OCI-LY7 (cell line): Measurements from ENCODE around the gene CENPA. TPM values are rescaled to one million over a fixed set of nuclear protein-coding genes. Genes with fewer than 3 reads are reported as not detected.

Source experiments
- BruUV-seq: library from RNA; stranded (reverse); fragments of 400-500 nt; replicated peaks from 2 replicates; lab custom pipeline; 2021; lab: Mats Ljungman, UMichigan
- CTCF ChIA-PET: fragments of 300-600 bp; sonication (Branson Sonifier 250); formaldehyde crosslinking; loops from one replicate; lab custom pipeline; 2022; ENCODE audit warnings: antibody characterized with exemption; ENCODE audit not compliant: unreplicated experiment; lab: Charles Lee
- POLR2A ChIA-PET: fragments of 300-600 bp; sonication (Branson Sonifier 250); formaldehyde crosslinking; loops from one replicate; lab custom pipeline; 2022; ENCODE audit warnings: antibody characterized with exemption; lab: Charles Lee
- DNase-seq: peaks from one replicate; pipeline ENCODE4 v3.0.0-alpha.2; 2015; ENCODE audit warnings: low spot score
- H2AFZ ChIP-seq: fragments of 200-600 bp; sonication (generic), shearing (Covaris generic); 2 replicates; pipeline ENCODE4 v1.6.1; 2014; ENCODE audit warnings: mild to moderate bottlenecking, antibody characterized with exemption, low read length, moderate library complexity
- H3K27ac ChIP-seq: fragments of 200-600 bp; sonication (generic); 2 replicates; pipeline ENCODE4 v1.5.1; 2014; ENCODE audit warnings: mixed run types, low read depth, mild to moderate bottlenecking, moderate library complexity, low read length, inconsistent platforms; ENCODE audit not compliant: poor library complexity, severe bottlenecking
- H3K36me3 ChIP-seq: fragments of 200-600 bp; sonication (generic); 2 replicates; pipeline ENCODE4 v1.6.1; 2014; ENCODE audit warnings: mild to moderate bottlenecking, antibody characterized with exemption, low read length, moderate library complexity, mixed read lengths; ENCODE audit not compliant: insufficient read depth
- H3K4me1 ChIP-seq: fragments of 200-600 bp; sonication (generic); 2 replicates; pipeline ENCODE4 v1.5.1; 2014; ENCODE audit warnings: mild to moderate bottlenecking, low read length; ENCODE audit not compliant: insufficient read depth, poor library complexity, severe bottlenecking
- H3K4me2 ChIP-seq: fragments of 200-600 bp; sonication (generic); 2 replicates; pipeline ENCODE4 v1.6.1; 2014; ENCODE audit warnings: mild to moderate bottlenecking, low read length
- H3K4me3 ChIP-seq: fragments of 200-600 bp; sonication (generic); 2 replicates; pipeline ENCODE4 v1.5.1; 2014; ENCODE audit warnings: mild to moderate bottlenecking, low read depth, low read length; ENCODE audit not compliant: poor library complexity, severe bottlenecking
- H3K79me2 ChIP-seq: fragments of 200-600 bp; sonication (generic); 2 replicates; pipeline ENCODE4 v1.6.1; 2016; ENCODE audit warnings: low read depth, mild to moderate bottlenecking, low read length, moderate library complexity, mixed read lengths; ENCODE audit not compliant: insufficient read depth
- H3K9me2 ChIP-seq: fragments of 200-600 bp; sonication (generic); 2 replicates; pipeline ENCODE4 v1.6.1; 2016; ENCODE audit warnings: mild to moderate bottlenecking, low read length, mixed read lengths; ENCODE audit not compliant: insufficient read depth
- H3K9me3 ChIP-seq: fragments of 200-600 bp; sonication (generic); 2 replicates; pipeline ENCODE4 v1.6.1; 2014; ENCODE audit warnings: mild to moderate bottlenecking, mixed run types, low read length, mixed read lengths
- H4K20me1 ChIP-seq: fragments of 200-600 bp; sonication (generic); 2 replicates; pipeline ENCODE4 v1.6.1; 2014; ENCODE audit warnings: mild to moderate bottlenecking, antibody characterized with exemption, low read length, moderate library complexity, mixed read lengths; ENCODE audit not compliant: insufficient read depth
- EZH2phosphoT487 ChIP-seq: fragments of 200-600 bp; sonication (generic); IDR thresholded peaks from 2 replicates; pipeline ENCODE4 v1.6.1; 2018; ENCODE audit warnings: low read depth, borderline replicate concordance, mild to moderate bottlenecking, mixed run types, antibody characterized with exemption, low read length, moderate library complexity, mixed read lengths
- intact Hi-C: fragments of 100-400 bp; cut with micrococcal nuclease; formaldehyde crosslinking; loops from one replicate; pipeline ENCODE4 v1.10.0; 2022; ENCODE audit not compliant: unreplicated experiment
- total RNA-seq, 2 experiments: library from RNA; depleted of rRNA in 1 of 2; stranded (reverse); fragments of >200 nt in 1 of 2; shearing (Covaris generic) in 1 of 2; gene quantifications; 2 replicates each; pipeline ENCODE4 v1.2.3, GENCODE V29; 2014 to 2022
- TF ChIP-seq, protein P1 (sequence below): fragments of 200-600 bp; sonication (generic); conservative IDR thresholded peaks from 2 replicates; pipeline ENCODE4 v1.5.1; 2014; ENCODE audit warnings: mild to moderate bottlenecking, antibody characterized with exemption, low read length, moderate library complexity, mixed read lengths

The CENPA gene
- total RNA-seq, 2 experiments from 2014 or later, result 48.2 to 63.6 TPM

DNA sequence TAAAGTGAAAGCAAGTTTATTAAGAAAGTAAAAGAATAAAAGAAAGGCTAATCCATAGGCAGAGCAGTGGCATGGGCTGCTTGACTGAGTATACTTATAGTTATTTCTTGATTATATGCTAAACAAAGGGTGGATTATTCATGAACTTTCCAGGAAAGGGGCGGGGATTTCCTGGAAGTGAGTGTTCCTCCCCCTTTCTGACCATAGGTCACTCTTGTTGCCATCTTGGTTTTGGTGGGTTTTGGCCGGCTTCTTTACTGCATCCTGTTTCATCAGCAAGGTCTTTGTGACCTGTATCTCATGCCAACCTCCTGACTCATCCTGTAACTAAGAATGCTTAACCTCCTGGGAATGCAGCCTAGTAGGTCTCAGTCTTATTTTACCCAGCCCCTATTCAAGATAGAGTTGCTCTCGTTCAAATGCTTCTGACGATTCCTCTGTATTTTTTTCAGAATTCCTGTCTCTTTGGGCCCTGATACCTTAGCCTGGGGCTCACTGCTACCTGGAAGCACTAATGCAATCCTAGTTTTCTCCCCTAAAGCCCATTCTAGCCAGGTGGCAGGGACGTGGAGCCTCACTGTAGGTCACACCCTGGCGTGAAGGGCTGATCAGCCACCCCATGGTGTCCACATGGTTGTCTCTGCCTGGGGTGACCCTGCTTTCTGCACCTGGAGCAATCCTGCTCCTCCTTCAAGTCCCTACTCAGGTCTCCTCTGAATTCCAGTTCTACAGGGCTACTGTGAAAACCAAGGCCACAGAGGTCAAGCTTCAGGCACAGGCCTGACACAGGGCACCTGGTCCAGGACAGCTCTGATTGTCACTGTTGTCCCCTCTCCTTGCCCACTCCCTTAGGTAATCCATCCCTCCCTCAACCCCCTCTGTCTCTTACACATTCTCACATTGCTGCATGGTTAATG lies 27.7 kb upstream of the CENPA start:
- Histone ChIP-seq H3K9me2 (no peaks in the 10 kb centered on the region), H3K4me1 (peaks cover 19% of the 10 kb centered on the region), H3K9me3 (no peaks in the 10 kb centered on the region), H3K4me3 (no peak overlapping the region), H3K27ac (no peak overlapping the region), H3K79me2 (no peaks in the 10 kb centered on the region), H3K36me3 (no peaks in the 10 kb centered on the region), H3K4me2 (no peak overlapping the region), H4K20me1 (no peaks in the 10 kb centered on the region), H2AFZ (no peak overlapping the region)
- TF ChIP-seq EZH2phosphoT487, result no peak
- TF ChIP-seq, protein P1, sequence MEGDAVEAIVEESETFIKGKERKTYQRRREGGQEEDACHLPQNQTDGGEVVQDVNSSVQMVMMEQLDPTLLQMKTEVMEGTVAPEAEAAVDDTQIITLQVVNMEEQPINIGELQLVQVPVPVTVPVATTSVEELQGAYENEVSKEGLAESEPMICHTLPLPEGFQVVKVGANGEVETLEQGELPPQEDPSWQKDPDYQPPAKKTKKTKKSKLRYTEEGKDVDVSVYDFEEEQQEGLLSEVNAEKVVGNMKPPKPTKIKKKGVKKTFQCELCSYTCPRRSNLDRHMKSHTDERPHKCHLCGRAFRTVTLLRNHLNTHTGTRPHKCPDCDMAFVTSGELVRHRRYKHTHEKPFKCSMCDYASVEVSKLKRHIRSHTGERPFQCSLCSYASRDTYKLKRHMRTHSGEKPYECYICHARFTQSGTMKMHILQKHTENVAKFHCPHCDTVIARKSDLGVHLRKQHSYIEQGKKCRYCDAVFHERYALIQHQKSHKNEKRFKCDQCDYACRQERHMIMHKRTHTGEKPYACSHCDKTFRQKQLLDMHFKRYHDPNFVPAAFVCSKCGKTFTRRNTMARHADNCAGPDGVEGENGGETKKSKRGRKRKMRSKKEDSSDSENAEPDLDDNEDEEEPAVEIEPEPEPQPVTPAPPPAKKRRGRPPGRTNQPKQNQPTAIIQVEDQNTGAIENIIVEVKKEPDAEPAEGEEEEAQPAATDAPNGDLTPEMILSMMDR, result no peak
- no peak for DNase-seq
- BruUV-seq, result no TSS peak
- ChIA-PET CTCF (no interaction called here), POLR2A (no interaction called here)
- intact Hi-C loops, result no loop called here

DNA sequence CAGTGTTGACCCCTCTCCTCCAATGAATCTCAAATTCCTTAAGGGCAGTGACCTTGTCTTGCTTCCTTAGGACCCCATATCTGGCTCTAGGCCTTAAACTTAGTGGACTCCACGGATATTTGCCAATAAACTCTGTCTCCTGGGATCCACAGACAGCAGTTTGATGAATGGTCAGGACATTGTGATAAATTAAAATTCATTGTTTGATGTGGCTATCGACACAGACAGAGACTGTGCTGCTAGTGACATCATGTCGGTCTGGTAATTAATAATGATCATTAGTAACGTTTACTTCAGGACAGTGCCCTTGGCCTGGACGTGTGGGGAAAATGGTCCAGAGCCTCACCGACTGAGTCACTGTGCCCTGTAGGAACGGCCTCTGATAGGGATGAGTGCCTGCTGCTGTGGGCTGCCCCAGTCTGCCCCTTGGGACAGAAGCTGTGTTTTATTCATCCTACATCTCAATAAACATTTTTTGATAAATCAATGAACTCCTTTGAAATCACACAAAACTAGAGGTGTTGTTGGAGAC lies 27.0 kb upstream of the CENPA start:
- POLR2A ChIA-PET, result no interaction called here
- H2AFZ ChIP-seq, result no peak overlapping the region
- no peaks in the 10 kb centered on the region for H3K79me2 ChIP-seq

More for the DNA sequence above, 27.0 kb upstream of the CENPA start:
- TF ChIP-seq, protein P1, result no peak
- TF ChIP-seq EZH2phosphoT487, result no peak
- CTCF ChIA-PET, result no interaction called here
- no TSS peak for BruUV-seq
- Histone ChIP-seq H4K20me1 (no peaks in the 10 kb centered on the region), H3K9me3 (no peaks in the 10 kb centered on the region), H3K4me2 (no peak overlapping the region), H3K27ac (no peak overlapping the region), H3K9me2 (no peaks in the 10 kb centered on the region), H3K4me1 (peaks cover 15% of the 10 kb centered on the region), H3K36me3 (no peaks in the 10 kb centered on the region), H3K4me3 (no peak overlapping the region)
- intact Hi-C loops, result no loop called here
- no peak for DNase-seq
